PC-9 (cell line): ENCODE results near the gene RTN4IP1. TPM values are rescaled to one million over a fixed set of nuclear protein-coding genes. Genes with fewer than 3 reads are reported as not detected.
"Not testable (repeated sequence)": the region's sequence is repeated elsewhere in the genome, so short reads cannot be mapped to it uniquely, and the experiment has no call there.

Experiments used
- BruUV-seq: library from RNA; stranded (reverse); fragments of 400-500 nt; replicated peaks from 2 replicates; lab custom pipeline; 2021; lab: Mats Ljungman, UMichigan
- CTCF ChIA-PET: fragments of 300-600 bp; sonication (Branson Sonifier 250); formaldehyde crosslinking; loops from one replicate; lab custom pipeline; 2022; ENCODE audit warnings: antibody characterized with exemption; lab: Charles Lee
- POLR2A ChIA-PET: fragments of 300-600 bp; sonication (Branson Sonifier 250); formaldehyde crosslinking; loops from one replicate; lab custom pipeline; 2022; ENCODE audit warnings: antibody characterized with exemption; ENCODE audit not compliant: unreplicated experiment; lab: Charles Lee
- DNase-seq, 2 experiments: peaks; one replicate each; pipeline versions ENCODE4 v3.0.0 to v3.0.0-alpha.2; 2015 to 2022; ENCODE audit warnings: mixed read lengths in 1 of 2
- H2AFZ ChIP-seq: fragments of 200-600 bp; sonication (generic); 2 replicates; pipeline ENCODE4 v1.8.1; 2017; ENCODE audit warnings: antibody characterized with exemption
- H3F3A ChIP-seq: fragments of 200-600 bp; sonication (generic); 2 replicates; pipeline ENCODE4 v1.8.1; 2017; ENCODE audit warnings: antibody characterized with exemption, mild to moderate bottlenecking, low read depth; ENCODE audit not compliant: insufficient read depth
- H3K27ac ChIP-seq: fragments of 200-600 bp; sonication (generic); 2 replicates; pipeline ENCODE4 v1.6.1; 2016; ENCODE audit warnings: mixed run types
- H3K27me3 ChIP-seq: fragments of 200-600 bp; sonication (generic); 2 replicates; pipeline ENCODE4 v1.6.1; 2016; ENCODE audit warnings: low read depth, mixed run types; ENCODE audit not compliant: insufficient read depth
- H3K36me3 ChIP-seq: fragments of 200-600 bp; sonication (generic); 2 replicates; pipeline ENCODE4 v1.6.1; 2016; ENCODE audit warnings: low read depth, mixed run types
- H3K4me1 ChIP-seq: fragments of 200-600 bp; sonication (generic); replicated peaks from 2 replicates; pipeline ENCODE4 v1.6.1; 2016; ENCODE audit warnings: mixed run types; ENCODE audit not compliant: insufficient read depth
- H3K4me2 ChIP-seq: fragments of 200-600 bp; sonication (generic); 2 replicates; pipeline ENCODE4 v1.6.1; 2017; ENCODE audit warnings: mixed run types
- H3K4me3 ChIP-seq: fragments of 200-600 bp; sonication (generic); 2 replicates; pipeline ENCODE4 v1.6.1; 2016; ENCODE audit warnings: mixed run types
- H3K79me2 ChIP-seq: fragments of 200-600 bp; sonication (generic); 2 replicates; pipeline ENCODE4 v1.6.1; 2017; ENCODE audit warnings: low read depth, mixed run types
- H3K9me2 ChIP-seq: fragments of 200-600 bp; sonication (generic); 2 replicates; pipeline ENCODE4 v1.8.1; 2017; ENCODE audit warnings: mild to moderate bottlenecking; ENCODE audit not compliant: insufficient read depth
- H3K9me3 ChIP-seq: fragments of 200-600 bp; sonication (generic); 2 replicates; pipeline ENCODE4 v1.8.1; 2016; ENCODE audit warnings: low read depth; ENCODE audit not compliant: insufficient read depth
- H4K20me1 ChIP-seq: fragments of 200-600 bp; sonication (generic); 2 replicates; pipeline ENCODE4 v1.8.1; 2017; ENCODE audit not compliant: insufficient read depth
- EZH2 ChIP-seq: fragments of 200-600 bp; sonication (generic); IDR thresholded peaks from 2 replicates; pipeline ENCODE4 v1.8.0; 2017; ENCODE audit warnings: antibody characterized with exemption, low read depth
- intact Hi-C: fragments of 100-400 bp; cut with micrococcal nuclease; formaldehyde crosslinking; loops from one replicate; pipeline ENCODE4 v1.10.0; 2022; ENCODE audit not compliant: unreplicated experiment
- total RNA-seq: library from RNA; stranded (reverse); gene quantifications from 2 replicates; pipeline ENCODE4 v1.2.3, GENCODE V29; 2021
- TF ChIP-seq, protein P1 (sequence below): fragments of 200-600 bp; sonication (generic); conservative IDR thresholded peaks from 2 replicates; pipeline ENCODE4 v1.6.1; 2017; ENCODE audit warnings: mixed run types, antibody characterized with exemption, mild to moderate bottlenecking, moderate library complexity

RTN4IP1 gene
- total RNA-seq, 1 experiment from 2014 or later, result 10.0 TPM

DNA sequence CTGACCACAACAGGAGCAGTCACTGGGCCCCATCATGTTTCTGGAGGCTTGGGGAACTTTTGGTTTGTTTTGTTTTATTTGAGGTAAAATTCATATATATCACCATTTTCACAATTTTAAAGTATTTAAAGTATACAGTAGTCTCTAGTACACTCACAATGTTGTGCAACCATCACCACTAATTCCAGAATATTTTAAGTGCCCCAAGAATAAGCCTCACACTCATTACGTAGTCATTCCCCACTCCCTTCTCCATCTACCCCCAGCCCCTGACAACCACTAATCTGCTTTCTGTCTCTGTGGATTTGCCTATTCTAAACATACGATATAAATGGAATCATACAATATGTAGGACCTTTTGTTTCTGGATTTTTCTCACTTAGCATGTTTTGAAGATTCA lies 29.0 kb downstream of the RTN4IP1 start:
- POLR2A ChIA-PET, result no interaction called here

DNA sequence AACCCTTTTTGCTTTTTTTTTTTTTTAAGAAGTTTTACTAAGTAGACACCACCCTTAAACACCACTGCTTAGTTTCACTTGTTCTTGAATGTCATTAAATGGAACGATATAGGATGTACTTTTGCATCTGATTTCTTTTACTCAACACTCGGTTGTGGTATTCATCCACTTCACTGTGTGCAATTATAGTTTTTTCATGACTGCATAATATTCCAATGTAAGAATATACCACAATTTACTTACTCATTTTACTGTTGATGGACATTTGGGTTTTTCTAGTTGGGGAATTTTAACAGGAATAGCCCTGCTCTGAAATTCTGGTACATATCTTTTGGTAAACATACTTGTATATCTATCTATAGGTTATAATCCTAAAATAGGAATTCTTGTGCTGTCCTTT lies 29.9 kb downstream of the RTN4IP1 start:
- TF ChIP-seq, protein P1, sequence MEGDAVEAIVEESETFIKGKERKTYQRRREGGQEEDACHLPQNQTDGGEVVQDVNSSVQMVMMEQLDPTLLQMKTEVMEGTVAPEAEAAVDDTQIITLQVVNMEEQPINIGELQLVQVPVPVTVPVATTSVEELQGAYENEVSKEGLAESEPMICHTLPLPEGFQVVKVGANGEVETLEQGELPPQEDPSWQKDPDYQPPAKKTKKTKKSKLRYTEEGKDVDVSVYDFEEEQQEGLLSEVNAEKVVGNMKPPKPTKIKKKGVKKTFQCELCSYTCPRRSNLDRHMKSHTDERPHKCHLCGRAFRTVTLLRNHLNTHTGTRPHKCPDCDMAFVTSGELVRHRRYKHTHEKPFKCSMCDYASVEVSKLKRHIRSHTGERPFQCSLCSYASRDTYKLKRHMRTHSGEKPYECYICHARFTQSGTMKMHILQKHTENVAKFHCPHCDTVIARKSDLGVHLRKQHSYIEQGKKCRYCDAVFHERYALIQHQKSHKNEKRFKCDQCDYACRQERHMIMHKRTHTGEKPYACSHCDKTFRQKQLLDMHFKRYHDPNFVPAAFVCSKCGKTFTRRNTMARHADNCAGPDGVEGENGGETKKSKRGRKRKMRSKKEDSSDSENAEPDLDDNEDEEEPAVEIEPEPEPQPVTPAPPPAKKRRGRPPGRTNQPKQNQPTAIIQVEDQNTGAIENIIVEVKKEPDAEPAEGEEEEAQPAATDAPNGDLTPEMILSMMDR, result no peak
- TF ChIP-seq EZH2, result no peak
- no peaks in the 10 kb centered on the region for H3K36me3 ChIP-seq
- no peaks in the 10 kb centered on the region for H3K9me3 ChIP-seq
- no peak overlapping the region for H3K4me2 ChIP-seq
- H3K4me1 ChIP-seq, result no peaks in the 10 kb centered on the region
- intact Hi-C loops, result no loop called here
- no peak overlapping the region for H2AFZ ChIP-seq
- DNase-seq, result no peak
- ChIA-PET CTCF (no interaction called here), POLR2A (no interaction called here)
- no peaks in the 10 kb centered on the region for H3K79me2 ChIP-seq
- no peaks in the 10 kb centered on the region for H4K20me1 ChIP-seq
- no peak overlapping the region for H3K4me3 ChIP-seq
- no TSS peak for BruUV-seq
- H3K27ac ChIP-seq, result no peak overlapping the region
- H3K27me3 ChIP-seq, result no peaks in the 10 kb centered on the region
- H3K9me2 ChIP-seq, result no peaks in the 10 kb centered on the region
- no peaks in the 10 kb centered on the region for H3F3A ChIP-seq

More for the DNA sequence above, 29.0 kb downstream of the RTN4IP1 start:
- no TSS peak for BruUV-seq
- intact Hi-C loops, result no loop called here
- DNase-seq, result no peak
- H3K4me2 ChIP-seq, result no peak overlapping the region
- CTCF ChIA-PET, result no interaction called here
- no peaks in the 10 kb centered on the region for H3K9me3 ChIP-seq
- H3K79me2 ChIP-seq, result no peaks in the 10 kb centered on the region
- no peaks in the 10 kb centered on the region for H3F3A ChIP-seq
- H3K27me3 ChIP-seq, result no peaks in the 10 kb centered on the region
- no peaks in the 10 kb centered on the region for H3K4me1 ChIP-seq
- H3K4me3 ChIP-seq, result no peak overlapping the region
- no peak overlapping the region for H3K27ac ChIP-seq
- no peaks in the 10 kb centered on the region for H3K9me2 ChIP-seq
- no peaks in the 10 kb centered on the region for H3K36me3 ChIP-seq
- no peaks in the 10 kb centered on the region for H4K20me1 ChIP-seq
- no peak overlapping the region for H2AFZ ChIP-seq
- TF ChIP-seq EZH2, result no peak
- TF ChIP-seq, protein P1, result no peak

DNA sequence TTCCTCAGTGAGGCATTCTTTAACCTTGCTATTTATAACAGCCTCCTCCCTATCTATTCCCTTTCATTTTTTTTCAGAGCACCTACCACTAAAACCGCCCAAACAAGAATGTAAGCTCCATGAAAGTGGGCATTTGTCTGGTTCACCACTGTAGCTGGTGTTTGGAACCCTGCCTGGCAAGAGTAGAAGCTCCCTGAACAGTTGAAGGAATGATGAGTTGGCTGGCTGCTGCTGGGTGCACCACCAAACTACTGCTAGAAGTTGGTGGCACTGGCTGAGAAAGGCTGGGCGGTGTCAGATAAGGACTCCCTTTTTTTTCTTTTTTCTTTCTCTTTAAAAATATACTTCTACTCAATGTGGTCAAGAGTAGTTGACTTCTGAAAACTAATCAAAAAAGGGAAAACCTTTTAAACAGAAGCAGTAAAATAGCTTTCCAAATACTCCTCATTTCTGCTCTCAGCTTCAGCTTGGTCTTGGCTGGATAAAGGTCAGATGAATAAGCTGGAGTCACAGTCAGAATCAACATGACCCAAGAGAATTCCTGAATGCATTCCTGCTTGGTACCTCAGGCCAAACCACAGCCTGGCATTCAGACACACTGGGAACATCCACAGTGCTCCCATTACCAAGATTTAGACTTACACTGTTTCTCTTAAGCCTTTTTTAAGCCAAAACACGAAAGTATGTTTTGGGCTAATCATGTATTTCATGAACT lies 38.0 kb downstream of the RTN4IP1 start:
- CTCF ChIA-PET, result no interaction called here
- Histone ChIP-seq H3K4me1 (peaks cover 15% of the 10 kb centered on the region), H3K27ac (peak overlapping the region; percentile 34), H3K27me3 (no peaks in the 10 kb centered on the region), H2AFZ (no peak overlapping the region), H3K9me2 (no peaks in the 10 kb centered on the region), H3K79me2 (no peaks in the 10 kb centered on the region), H3F3A (peaks cover 11% of the 10 kb centered on the region; the same call in 1 of the 2 replicates), H3K36me3 (0 out of 2 replicates have a peak, but pooled peaks cover 3% of the 10 kb centered on the region), H4K20me1 (no peaks in the 10 kb centered on the region), H3K4me3 (no peak overlapping the region), H3K9me3 (no peaks in the 10 kb centered on the region), H3K4me2 (peak overlapping the region; percentile 15)
- peak; percentile 12 to 63 for DNase-seq
- intact Hi-C loops, result no loop called here
- POLR2A ChIA-PET, result no interaction called here
- BruUV-seq, result no TSS peak
- TF ChIP-seq, protein P1, result no peak
- no peak for TF ChIP-seq EZH2

DNA sequence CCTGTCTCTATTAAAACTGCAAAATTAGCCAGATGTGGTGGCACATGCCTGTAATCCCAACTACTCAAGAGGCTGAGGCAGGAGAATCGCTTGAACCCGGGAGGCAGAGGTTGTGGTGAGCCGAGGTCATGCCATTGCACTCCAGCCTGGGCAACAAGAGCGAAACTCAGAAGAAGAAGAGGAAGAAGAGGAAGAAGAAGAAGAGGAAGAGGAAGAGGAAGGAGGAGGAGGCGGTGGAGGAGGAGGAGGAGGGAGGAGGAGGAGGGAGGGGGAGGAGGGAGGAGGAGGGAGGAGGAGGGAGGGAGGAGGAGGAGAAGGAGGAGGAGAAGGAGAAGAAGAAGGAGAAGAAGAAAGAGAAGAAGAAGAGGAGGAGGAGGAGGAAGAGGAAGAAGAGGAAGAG lies 40.4 kb downstream of the RTN4IP1 start:
- H3K27ac ChIP-seq, H3K36me3 ChIP-seq, H3K9me3 ChIP-seq, H3K9me2 ChIP-seq, H3K27me3 ChIP-seq, H3K4me3 ChIP-seq, POLR2A ChIA-PET, intact Hi-C loops, H2AFZ ChIP-seq, H3K79me2 ChIP-seq, BruUV-seq, DNase-seq, H3K4me2 ChIP-seq, H4K20me1 ChIP-seq, CTCF ChIA-PET: not testable (repeated sequence)
- Histone ChIP-seq H3F3A (peaks cover 11% of the 10 kb centered on the region; the same call in 1 of the 2 replicates), H3K4me1 (peaks cover 15% of the 10 kb centered on the region)
